HG03025 (cell line): Measurements from ENCODE around the gene ZDBF2.
"Not testable (repeated sequence)": the region's sequence is repeated elsewhere in the genome, so short reads cannot be mapped to it uniquely, and the experiment has no call there.

ENCODE experiments used
- ATAC-seq: cut with Tn5 transposase; IDR thresholded peaks from one replicate; pipeline ENCODE4 v1.9.1; 2021; ENCODE audit warnings: mild to moderate bottlenecking, moderate library complexity; ENCODE audit not compliant: unreplicated experiment, low FRiP score

ZDBF2 gene

DNA sequence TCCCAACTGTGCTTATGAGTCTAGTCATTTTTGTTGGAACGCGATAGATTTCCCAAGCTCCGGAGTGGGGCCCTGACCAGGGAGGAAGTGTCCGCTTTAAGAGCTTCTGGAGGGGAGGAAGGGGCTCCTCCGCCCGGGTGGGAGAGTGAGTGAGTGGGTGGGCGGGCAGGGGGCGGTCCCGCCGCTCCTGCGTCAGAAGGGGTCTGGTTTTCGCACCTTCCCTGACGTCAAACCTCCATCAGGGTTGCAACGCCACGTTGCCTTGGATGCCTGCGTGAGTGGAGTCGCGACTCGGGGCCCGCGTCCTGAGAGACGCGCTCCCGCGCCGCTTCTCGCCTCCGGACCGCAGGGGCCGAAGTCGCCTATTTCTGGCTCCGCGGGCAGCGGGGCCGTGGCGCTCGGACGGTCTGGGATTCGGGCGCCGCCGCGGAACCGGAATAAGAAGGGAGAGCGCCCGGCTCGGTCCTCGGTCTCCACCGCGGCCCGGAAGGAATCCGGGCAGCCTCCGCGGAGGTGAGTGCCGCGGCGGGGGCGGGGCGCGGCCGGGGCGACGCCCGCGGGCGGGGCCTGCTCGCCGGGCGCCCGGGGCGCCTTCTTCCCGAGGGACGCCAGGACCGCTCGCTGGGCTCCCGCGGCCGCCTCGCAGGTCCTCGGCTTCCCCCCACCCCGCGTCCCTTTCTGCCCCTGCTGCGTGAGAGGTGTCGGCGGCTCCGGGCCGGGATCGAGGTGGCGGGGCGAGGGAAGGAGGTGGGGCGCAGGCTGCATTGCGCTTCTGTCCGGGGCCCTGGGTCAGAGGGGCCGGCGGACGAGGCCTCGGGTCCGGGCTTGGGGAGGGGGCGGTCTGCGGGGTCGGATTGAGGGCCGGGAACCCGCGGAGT lies at the start of gene ZDBF2:
Gene ZDBF2 (plus strand): TSS at position 230 of the 878 bp plus-strand sequence. CDS start 7,187 bp downstream, outside the sequence.
- ATAC-seq, result peak; percentile 82

DNA sequence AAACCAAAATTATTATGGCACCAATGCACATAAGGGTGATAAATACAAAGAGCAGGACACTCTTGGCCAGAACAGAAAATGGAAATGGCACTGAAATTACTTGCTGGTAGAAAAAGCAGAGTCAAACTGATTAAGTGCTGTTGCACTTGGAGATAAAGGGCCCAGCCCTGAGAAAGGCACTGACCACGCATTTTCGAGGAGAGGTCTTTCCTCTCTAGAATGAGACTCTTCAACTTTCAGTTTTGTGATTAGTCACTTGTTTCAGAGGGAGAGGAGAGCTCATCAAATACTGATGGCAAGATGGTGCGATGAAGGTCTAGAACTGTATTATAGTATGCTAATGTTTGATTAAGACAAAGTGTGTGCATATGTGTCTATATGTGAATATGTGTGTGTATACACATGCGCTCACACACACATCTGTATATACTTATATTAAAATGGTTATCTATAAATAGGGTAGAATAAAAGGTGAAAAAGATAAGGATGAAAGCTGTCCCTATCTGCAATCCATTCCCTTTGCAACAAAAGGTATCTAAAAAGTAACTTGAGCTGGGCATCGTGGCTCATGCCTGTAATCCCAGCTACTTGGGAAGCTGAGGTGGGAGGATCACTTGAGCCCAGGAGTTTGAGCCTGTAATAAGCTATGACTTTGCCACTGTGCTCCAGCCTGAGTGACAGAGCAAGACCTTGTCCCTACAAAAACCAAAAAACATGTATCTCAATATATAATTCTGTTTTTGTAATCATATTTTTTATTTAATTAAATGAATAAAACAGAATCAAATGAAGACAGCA lies 48.8 kb upstream of the ZDBF2 start:
- peak; percentile 79 for ATAC-seq

DNA sequence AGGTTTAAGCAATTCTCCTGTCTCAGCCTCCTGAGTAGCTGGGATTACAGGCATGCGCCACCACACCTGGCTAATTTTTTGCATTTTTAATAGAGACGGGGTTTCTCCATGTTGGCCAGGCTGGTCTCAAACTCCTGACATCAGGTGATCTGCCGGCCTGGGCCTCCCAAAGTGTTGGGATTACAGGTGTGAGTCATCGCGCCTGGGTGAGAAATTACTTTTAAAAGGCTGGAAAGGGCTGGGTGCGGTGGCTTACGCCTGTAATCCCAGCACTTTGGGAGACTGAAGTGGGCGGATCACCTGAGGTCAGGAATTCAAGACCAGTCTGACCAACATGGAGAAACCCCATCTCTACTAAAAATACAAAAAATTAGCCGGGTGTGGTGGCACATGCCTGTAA lies 45.8 kb upstream of the ZDBF2 start:
- ATAC-seq, result not testable (repeated sequence)

DNA sequence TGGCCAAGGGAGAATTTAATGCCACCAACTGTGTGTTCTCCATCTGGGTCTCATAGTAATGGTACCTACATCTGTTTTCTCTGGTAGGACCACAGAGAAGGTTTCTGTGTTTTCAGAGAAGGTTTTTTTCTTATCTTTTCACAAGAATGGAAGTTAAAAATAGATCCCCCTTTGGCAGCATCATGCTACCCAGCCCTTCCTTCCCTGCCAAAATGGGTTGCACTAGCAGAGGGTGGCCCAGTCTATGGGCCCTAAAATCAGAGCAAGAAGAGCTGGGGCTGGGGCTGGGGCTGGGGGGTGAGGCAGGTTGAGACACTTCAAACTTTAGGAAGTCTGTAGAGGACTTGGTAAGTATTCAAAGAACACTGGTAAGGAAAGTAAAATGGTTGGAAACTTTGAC lies 44.8 kb upstream of the ZDBF2 start:
- no peak for ATAC-seq

DNA sequence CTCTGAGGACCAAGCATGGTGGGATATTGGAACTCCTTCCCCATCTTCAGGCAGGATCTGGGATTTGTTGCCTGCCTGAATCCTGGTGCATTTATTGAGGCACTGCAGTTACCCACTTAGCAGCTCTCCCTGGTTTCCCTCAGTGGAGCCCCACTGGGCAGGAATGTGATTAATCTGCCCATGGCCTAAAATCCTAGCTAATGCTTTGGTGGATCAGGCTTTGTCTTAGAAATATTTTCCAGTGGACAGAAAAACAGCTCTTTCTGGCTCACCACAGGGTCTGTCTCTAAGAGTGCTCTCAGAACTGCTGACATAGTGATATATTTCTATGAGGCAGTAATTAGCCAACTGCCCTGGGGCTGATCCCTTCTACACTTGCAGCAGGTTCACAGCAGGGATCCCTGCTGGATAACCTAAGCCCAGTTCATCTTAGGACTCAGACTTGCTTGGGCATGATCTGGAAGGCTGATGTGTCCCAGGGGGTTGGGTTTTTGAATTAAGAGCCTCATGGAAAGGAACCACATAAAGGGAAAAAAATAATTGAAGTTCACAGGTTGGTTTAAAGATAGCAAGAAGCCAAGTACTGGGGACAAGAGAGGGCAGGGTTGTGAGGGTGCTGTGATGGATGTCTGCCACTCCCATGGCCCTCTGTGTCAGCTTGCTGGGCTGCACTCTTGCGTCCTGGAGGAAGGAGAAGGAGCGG lies 44.3 kb upstream of the ZDBF2 start:
- no peak for ATAC-seq

DNA sequence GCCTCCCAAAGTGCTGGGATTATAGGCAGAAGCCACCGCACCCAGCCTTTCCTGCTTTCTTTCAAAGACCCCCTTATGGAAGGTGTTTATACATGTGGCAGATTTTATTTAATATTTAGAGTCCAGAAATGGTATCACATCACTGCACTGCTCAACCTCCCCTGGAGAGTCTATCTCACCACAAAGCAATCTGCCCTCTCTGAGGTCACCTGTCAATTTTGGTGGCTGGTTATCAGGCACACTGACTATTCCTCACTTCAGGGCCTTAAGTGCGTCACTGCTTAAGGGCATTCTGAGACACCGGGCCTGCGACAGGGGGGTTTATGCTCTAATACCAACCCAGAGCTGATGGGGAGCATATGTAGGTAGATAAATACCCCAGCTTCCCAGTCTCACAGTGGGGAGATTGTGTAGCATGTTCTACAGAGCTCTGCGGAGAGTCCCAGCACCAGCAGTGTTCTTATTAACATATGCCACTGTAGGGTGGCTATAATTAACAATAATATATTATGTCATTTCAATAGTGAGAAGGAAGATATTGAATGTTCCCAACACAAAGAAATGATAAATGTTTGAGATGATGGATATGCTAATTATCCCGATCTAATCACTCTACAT lies 42.7 kb upstream of the ZDBF2 start:
- ATAC-seq, result no peak

DNA sequence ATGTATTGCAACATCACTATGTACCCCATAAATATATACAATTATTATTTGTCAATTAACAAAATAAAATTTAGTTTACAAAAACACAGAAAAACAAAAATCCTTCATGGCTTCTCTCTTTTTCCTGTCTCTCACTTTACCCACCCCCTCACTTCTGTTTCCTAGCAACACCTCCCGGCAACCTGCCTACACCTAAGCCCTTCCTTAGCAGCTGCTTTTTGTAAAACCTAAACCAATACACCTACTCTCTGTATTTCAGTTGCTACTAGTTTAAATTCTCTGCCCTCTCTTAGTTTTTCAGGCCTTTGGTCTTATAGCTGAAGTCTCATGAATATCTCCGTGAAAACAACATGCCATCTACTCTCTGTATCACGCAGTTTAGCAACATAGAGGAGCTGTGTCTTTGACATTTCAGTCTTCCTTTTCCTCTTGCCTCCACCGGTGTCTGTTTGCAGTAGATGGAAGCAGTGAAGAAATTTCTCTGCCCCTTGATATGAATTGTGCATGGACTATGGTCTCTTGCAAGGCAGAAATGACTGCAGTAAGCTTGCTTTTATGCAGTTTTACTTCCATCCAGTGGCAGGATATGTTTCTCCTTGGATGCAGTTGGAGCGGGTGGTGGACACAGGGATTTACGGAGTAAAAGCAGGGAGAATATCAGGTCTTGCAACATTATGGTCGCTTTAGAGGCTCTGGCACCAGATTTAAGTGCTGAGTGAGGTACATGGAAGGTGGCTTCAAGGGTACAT lies 42.0 kb upstream of the ZDBF2 start:
- ATAC-seq, result no peak

DNA sequence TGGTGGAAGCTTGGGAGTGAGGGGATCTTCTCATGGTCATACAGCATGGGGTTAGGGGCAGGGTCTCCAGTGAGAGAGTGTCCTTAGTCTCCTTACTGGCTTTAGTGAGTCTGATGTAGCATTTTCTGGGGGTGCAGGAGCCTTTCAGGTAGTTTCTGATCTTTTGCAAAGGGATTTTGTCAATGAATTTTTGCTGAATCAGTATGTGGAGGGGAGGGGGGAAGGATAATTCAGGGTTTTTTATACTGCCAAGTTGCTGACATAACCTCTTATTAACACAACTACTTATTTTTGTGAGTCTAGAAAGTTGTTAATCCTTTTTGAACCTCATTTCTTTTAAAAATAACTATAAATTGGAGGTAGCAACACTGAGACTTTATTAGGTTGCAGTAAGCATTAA lies 35.3 kb upstream of the ZDBF2 start:
- ATAC-seq, result no peak

DNA sequence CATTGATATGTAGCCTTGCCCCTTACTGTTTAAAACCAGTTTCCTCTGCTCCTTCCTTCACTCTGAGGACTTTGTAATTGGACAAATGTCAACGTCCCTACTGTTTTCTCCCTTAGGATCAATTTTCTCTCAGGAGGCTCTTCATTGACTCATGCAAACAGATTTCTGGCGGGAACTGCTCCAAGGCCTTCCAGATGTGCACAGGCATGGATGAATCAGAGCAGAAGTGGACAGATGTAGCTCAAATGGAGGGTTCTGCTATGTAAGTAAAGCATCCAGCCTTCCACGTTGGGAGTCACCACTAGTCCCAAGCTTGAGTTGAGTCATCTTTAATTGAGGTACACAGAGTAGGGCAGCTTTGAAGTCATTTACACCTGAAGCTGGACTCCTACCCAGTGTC lies 34.1 kb upstream of the ZDBF2 start:
- ATAC-seq, result no peak

DNA sequence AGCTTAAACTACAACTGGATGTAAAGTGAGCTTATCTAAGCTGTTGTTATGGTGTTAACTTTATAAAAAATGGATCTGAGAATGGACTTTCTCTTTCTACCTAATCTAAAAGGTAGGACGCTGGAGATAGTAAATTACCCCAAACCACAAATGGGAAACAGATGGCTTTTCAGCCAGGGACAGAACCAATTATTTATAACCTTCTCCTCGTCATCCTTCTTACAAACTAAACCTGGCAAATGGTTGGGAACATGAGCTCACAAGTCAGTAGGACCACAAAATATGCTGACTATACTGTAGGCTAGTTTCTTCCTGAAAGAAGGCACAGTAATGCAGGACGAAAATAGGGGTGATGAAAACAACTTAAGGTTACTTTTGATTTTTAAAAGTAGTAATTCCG lies 32.7 kb upstream of the ZDBF2 start:
- ATAC-seq, result no peak

DNA sequence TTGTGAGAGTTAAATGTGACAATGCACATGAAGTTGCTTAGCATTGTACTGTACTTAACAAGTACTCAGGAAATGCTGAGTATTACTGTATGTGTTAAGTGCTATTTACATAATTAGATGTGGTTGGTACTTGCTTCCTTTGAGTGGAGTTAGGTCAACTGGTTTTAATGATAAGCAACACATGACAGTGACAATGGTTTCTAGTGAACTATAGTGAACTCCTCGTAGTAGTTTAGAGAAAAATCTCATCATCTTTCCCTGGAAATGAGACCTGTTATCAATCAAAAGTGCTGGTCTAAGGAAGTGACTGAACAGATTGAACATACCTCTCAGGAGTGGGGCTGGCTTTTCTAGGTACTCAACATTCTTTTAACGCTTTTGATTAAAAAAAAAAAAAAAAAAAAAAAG lies 29.2 kb upstream of the ZDBF2 start:
- peak; percentile 46 for ATAC-seq

DNA sequence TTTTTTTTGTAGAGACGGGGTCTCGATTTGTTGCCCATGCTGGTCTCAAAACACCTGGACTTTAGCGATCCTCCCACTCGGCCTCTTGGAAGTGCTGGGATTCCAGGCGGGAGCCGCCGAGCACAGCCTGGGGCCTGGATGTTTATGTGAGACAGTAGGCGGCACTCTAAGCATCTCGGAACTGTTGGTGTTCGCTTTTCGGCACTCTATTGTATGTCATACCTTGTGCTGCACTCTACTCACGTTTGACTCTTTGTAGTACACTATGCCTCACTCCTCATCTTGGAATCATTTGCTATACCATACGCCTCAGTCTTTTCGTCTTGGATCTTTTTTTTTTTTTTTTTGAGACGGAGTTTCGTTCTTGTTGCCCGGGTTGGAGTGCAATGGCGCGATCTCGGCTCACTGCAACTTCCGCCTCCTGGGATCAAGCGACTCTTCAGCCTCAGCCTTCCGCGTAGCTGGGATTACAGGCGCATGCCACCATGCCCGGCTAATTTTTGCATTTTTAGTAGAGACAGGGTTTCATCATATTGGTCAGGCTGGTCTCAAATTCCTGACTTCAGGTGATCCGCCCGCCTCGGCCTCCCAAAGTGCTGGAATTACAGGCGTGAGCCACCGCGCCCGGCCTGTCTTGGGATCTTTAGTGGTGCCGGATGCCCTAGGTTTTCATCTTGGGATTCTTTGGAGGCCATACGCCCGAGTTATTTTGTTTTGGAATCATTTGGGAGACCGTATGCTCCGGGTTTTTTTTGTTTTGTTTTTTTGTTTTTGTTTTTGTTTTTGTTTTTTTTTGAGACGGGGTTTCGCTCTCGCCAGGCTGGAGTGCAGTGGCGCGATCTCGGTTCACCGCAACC lies 24.2 kb upstream of the ZDBF2 start:
- no peak for ATAC-seq

DNA sequence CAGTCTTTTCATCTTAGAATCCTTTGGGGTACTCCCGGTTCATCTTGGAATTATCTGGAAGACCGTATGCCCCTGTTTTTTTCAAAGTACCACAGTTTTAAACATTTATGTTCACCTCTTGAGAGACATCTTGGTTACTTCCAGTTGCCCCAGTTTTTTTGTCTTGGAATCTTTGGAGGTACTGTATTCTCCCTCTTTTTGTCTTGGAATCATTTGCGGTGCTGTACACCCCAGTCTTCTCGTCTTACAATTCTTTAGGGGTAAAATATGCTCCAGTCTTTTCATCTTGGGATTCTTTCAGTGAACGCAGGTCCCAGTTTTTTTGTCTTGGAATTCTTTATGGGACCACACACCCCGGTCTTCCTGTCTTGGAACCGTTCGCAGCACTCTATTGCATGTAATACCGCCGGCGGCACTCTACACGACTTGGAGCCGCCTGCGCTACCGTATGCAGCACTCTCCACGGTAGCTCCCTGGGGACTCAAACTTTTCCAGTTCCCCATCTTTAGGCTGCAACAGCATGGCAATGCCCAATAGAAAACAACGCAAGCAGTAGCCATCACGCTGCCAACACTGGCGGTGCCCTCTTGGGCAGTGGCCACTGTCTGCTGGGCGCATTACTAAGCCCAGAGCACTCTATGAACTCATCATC lies 21.2 kb upstream of the ZDBF2 start:
- no peak for ATAC-seq

DNA sequence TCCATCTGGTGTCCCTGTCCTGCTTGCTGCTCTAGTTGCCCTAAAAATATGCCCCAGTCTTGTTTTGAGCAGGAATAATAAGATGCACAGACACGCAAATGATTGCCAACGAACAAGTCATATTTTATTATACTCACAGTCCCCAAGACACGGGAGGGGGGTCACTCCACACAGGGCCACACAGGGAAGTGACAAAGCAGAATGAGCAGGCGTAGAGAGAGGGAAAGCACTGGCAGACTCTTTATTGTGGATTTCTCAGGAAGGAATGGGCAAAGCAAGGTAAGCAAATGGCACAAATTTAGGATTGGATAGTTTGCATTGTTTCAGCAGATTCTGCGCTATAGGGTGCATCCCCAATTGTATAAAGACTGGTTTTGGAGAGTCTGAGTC lies 20.7 kb upstream of the ZDBF2 start:
- ATAC-seq, result no peak

DNA sequence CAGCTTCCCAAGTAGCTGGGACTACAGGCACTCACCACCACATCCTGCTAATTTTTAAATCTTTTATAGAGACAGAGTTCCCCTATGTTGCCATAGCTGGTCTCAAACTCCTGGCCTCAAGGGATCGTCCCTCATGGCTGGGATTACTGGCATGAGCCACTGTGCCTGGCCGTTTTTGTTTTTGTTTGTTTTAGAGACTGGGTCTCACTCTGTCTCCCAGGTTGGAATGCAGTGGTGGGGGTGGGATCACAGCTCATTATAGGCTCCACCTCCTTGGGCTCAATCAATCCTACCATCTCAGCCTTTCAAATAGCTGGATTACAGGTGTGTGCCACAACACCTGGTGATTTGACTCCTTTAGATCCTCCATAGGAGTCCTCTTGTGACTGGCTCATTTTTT lies 19.5 kb upstream of the ZDBF2 start:
- no peak for ATAC-seq

DNA sequence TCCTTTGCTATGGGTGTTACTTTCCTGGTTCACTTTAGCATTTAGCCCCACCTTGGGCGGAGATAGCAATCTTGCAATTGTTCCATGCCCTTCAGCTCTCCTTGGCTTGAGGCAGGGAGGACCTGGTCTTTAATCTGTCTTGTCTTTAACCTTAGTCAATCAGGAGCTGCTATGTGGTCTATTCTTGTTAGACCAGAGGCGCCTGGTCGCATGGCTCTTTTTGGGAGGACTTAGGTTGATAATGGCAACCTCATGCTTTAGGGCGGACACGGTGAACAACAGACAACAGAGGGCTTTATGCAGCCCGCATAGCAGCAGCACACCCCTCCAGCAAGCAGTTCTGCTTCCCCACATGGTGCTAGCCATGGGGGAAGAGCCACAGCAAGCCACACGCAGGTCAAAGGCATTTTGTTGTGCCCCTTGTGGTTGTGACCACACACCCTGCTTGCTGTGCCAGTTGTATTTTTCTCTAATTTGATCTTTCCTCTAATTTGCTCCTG lies 17.7 kb upstream of the ZDBF2 start:
- no peak for ATAC-seq

DNA sequence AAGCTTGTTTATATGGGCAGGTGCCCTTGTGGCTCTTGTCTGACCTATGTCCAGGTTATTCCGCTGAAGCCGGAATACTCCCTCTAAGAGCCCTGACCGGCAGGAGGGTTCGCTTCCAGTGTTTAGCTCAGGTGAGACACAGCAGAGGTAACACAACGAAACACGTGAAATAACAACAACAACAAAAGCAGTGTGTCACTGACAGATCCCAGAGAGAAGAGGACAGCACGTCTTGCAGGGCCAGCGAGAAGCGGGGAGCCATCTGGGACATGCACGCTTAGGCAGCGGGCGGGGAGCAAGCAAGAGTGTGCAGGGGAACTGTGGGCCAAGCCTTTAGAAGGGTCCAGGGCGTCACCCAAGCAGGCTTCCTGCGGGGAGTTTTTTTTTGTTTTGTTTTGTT lies 17.1 kb upstream of the ZDBF2 start:
- ATAC-seq, result no peak

DNA sequence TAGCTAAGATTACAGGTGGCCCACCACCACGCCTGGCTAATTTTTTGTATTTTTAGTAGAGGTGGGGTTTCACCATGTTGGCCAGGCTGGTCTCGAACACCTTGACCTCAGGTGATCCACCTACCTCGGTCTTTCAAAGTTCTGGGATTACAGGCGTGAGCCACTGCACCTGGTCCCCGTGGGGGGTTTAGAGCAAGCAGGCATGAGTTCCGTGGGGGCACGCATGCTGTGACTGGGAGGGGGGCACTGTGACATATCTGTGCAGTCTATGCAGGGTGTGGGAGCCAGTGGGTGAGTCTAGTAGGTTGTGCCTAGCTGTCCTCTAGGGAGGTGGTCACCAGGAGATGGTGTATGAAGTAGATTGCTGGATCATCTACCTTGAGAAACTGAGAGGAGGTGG lies 16.6 kb upstream of the ZDBF2 start:
- no peak for ATAC-seq
